GM19468 (cell line): ENCODE results near the gene TMEM255B.

Experiments
- ATAC-seq: cut with Tn5 transposase; IDR thresholded peaks from one replicate; pipeline ENCODE4 v1.9.1; 2021; ENCODE audit warnings: mild to moderate bottlenecking, moderate library complexity, moderate number of reproducible peaks; ENCODE audit not compliant: unreplicated experiment; ENCODE audit errors: extremely low read depth

The TMEM255B gene

DNA sequence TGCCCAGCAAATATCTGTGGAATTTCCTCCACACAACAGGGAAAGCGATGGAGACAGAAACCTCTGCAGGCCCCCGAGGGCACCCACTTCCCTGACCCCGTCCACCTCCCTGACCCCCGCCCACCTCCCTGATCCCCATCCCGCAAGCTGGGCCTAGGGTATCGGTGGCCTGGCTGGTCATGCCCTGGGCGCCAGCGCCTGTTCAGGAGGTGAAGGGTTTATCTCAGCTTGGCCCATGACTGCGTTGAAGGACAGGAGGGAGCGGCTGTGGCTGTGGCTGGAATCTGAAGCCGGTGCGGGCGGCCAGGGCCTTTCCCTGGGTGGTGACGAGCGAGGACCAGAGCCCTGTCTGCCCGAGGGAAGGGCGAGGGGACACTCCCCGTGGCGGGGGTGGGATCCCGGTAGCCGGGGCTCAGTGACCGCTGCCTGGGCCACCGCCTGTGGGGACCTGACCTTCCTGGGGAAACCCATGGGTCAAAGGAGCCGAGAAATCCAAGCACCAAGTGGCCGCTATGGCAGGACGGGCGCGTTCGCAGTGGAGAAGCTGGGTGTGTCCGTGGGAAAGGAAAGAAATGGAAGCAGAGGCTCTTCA, 84.1 kb downstream of the TMEM255B start:
- no peak for ATAC-seq

DNA sequence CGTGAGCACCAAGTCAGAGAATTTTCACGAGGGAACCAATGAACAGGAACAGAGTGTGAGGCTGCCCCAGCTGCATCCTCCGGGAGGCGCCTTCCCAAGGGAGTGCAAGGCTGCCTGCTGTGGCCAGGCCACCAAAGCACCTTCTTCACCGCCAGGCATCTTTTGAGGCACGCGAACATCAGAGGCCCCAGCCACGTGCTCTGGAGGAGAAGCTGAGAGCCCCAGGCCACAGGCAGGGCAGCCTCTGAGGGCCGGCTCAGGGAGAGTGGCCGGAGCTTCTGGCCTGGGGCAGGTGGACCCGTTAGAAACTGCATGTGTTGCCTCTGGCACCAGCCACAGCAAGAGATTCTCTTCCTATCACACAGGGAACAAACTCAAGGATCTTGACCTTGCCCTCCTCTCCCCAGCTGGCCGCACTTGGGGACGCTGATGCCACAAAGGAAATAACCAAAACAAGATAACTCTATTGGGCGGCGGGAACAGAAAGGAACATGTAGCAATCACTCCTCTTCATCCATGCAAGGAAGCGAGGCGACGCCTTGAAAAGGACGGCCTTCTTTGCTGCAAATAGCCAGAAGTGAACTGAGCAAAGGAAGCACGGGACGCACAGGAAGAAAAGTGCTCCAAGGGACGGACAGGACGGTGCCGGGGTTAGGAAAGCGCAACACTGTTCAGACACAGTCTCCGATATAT, 85.0 kb downstream of the TMEM255B start:
- ATAC-seq, result no peak

DNA sequence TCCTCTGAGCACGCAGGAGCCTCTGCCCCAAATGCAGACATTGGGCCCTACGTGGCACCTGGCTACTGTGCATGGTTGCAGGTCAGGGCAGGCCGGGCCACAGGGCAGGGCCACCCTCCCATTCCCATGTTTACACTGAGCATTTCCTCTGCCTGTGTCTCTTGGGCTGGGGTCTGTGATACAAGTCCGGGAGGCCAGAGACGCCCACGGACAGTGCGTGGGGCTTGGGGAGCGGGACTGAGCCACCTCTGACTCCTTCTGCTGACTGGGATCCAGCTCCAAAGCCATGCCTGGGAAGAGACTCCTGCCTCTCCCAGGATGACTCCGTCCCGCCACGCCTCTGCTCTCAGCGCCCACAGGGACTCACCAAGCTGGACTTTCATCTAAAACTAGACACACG, 86.0 kb downstream of the TMEM255B start:
- ATAC-seq, result no peak

DNA sequence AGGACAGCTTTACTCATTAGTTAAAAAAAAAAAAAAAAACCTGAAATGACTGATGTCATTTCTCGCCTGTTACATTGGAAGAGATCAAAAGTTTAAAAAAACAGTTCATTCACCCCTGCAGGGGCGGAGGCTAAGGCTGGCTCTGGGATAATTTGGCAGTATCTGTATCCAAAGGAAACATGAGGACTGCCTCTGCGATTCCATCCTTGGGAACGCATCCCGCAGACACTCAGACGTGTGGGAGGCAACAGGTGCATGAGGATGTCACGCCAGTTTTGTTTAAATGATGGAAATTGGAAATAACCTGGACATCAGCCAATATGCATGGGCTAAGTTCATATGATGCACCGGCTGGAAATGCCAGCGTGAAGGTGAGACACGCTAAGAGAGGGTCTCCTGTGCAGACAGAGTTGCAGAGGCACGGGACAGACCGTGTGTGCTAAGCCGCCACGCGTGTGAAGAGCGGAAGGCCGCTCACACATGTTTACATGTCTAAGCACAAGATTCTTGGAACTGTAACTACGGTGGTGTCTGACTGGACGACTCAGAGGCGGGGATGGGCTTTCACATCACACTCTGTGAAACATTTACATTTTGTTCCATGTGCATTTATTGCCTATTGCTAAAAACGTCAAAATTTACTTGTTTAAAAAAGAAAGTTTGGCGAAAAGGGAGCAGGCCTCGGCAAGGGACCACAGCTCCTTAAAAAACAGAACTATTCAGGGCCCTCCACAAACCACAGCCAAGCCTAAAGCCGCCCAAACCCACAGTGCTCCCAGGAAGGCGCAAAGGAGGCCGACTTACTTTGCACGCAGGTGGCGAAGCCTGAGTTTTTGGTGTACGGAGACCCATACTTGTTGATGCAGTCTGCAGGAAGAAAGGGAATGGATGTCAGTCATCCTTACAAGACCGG, 87.0 kb downstream of the TMEM255B start:
- ATAC-seq, result no peak

DNA sequence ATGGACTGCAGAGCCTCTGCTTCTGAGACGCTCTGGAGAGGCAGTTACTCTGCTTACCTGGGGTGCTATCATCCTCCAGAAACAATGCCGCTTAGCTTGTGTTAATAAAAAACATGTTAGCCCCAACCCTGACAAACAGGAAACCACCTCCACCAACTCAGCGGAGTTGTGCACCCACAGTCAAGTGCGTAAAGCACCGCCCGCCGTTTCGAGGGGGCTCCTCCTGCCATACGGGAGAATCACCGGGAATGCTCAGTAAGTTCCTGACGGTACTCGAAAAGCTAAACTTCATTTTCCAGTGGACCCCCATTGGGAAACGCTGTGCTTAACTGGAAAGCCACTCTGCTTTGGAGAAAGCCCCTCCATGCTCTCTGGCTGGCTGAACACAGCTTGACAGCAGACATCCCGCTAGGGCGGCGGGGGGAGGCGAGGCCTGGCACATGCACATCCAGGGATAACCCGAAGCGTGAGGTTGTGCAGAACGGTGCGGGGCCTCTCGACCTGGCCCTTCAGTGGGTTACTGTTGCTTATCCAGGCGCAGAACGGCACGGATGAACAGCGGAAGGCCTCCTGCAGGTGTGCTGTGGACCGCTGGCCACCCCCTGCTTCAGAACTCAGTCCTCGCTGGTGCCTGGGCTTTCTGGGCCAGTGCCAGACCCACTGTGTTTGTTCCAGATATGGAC, 87.8 kb downstream of the TMEM255B start:
- no peak for ATAC-seq

DNA sequence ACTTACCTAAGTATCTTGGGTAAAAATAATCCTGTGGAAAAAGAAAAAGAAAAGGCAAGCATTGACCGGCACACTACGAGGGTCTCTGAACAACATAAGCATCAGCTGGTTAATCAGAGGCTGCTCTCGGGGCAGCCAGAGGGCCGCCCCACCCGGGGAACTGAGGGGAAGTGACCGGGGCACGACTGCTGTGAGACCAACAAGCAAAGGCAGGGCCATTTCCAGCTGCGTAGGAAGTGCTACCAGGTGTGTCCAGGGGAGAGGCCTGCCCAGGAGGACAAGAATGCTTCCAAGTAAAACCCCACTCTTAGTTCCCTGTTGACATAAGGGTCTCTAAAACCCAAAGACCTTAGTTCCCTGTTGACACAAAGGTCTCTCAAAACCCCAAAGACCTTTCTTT, 89.0 kb downstream of the TMEM255B start:
- no peak for ATAC-seq

DNA sequence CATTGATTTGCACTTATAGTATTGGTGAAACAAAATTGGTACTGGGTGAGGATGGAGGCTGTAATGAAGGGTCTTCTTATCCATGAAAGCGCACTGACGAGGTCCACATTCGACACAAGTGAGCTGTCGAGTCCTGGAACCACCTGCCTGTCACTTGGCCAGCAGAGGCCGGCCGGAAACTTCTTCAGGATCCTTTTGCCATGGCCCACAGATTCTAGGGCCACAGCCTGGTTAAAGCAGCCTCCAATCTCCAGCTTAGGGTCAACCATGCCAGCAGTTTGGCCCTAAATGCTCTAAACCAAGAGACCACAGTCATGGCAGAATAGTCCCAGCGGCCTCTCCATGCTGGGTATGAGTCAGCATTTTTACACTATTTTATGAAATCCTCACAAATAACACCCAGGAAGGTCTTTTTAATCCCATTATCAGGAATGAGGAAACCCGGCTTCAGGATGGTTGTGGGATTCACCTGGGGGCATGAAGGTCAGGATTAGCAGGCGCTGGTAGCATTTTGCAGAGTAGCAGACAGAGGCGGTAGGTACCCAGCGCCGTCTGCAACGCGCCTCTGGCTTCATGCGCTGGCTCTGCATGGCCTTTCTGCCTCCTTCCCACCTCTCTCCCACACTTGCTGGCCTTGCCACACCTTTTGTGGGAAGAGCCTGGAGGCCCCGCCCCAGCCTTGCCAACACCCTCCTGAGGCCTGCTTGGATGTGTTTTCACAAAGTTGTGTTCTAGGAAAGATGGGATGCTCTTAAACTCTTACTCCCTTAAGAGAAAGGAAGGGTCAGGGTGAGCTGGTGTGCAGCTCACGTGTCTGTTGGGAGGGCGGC, 89.6 kb downstream of the TMEM255B start:
- no peak for ATAC-seq

DNA sequence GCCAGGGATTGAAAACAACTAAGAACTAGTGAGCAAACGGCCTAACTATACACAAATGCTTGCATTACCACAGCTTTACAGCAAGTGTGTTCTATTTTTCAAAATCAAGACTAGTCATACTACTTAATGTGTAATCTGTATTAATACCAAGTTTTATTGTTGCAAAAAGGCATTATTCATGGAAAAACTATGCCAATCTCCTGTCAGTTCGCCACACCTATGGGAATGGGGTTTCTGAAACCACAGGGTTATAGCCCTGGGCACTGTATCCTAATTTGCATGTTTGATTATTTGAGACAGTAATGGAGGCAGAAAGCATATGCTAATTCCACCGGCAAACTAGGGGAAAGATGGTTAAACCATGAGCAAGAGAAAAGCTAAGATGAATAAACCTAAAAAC, 90.5 kb downstream of the TMEM255B start:
- no peak for ATAC-seq

DNA sequence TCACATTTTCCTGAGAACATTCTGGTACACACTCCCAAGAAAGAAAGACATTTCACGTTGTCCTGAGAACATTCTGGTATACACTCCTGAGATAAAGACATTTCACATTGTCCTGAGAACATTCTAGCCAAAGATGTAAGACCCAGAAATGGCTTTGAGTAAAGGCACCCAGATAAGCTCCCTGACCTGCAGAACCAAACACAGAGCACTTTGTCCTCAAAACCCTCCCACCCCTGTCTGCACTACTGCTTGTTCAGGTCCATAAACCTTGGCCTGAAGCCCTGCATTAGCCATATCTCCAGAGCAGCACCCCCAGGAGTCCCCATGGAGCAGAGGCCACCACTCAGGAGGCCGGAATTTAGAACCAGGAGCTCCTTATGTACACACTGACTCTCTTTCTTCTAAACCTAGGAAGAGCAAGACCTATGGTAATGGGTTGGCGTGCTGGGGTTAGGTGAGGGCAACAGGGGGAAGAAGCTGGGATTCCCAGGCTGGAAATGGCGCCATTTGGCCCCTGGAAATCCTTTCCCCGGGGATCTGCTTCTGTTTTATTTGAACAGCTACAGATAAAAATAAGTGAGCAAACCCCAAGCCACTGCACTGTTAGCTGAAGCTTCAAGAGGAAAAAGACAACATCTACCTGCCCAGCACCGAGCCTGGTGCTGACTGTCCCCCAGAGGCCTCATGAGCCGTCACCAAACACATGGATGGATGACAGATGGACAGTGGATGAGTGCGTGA, 91.1 kb downstream of the TMEM255B start:
- ATAC-seq, result no peak

DNA sequence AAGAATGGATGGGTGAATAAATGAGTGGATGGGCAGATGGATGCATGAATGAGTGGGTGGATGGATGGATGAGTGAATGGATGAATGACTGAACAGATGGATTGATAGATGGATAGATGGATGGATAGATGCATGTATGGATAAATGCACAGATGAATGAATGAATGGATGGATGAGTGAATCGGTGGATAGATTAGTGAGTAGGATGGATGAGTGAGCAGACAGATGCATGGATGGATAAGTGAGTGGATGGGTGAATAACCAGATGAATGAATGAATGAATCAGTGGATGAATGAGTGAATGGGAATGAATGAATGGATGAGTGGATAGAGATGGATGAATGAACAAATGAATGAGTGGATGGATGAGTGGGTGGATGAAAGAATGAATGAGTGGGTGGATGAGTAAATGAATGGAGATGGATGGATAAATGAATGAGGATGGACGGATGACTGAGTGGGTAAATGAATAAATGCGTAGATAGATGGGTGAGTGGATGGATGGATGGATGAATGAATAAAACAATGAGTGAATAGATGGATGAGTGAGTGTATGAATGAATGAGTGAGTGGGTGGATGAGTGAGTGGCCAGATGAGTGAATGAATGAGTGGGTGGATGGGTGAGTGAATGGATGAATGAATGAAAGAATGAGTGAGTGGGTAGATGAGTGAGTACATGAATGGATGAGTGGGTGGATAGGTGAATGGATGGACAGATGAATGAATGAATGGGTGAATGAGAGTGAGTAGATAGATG, 91.9 kb downstream of the TMEM255B start:
- ATAC-seq, result no peak

DNA sequence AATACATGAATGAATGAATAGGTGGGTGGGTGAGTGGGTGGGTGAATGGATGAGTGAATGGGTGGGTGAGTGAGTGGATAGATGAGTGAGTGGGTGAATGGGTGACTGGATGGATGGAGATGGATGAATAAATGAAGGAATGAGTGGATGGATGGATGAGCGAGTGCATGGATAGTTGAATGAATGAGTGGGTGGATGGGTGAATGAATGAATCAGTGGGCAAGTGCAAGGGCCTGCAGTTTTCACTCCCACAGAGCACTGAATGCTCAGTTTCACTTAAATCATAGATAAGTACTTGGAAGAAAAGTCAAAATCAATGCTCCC, 92.4 kb downstream of the TMEM255B start:
- no peak for ATAC-seq

DNA sequence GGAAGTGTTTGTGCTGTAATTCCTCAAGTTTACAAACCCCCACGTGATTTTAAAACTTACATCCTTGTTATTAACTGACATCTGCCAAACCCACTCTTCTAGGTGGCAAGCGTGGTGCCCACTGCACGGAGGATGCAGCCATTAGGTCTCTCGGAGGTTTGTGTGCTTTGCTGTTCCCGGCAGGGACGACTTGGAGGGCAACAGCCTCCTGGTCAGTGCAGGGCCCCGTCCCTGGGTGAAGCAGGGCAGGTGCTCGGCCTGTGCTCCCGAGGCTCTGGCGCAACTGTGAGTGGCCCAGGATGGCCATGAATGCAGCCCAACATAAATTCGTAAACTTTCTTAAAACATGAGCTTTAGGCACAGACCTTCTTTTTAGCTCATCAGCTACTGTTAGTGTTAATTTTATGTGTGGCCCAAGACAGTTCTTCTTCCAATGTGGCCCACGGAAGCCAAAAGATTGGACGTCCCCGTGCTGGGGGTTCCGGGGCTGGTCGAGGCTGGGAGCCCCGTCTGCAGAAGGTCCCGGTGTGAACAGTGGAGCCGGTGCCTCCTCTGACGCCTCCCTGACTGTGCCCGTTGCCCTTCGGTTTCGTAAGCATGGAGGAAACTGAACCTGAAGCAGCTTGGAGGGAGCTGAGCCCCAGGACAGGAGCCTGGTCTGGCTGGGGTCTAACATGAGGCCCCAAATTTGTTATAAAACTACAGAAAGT, 93.0 kb downstream of the TMEM255B start:
- no peak for ATAC-seq

DNA sequence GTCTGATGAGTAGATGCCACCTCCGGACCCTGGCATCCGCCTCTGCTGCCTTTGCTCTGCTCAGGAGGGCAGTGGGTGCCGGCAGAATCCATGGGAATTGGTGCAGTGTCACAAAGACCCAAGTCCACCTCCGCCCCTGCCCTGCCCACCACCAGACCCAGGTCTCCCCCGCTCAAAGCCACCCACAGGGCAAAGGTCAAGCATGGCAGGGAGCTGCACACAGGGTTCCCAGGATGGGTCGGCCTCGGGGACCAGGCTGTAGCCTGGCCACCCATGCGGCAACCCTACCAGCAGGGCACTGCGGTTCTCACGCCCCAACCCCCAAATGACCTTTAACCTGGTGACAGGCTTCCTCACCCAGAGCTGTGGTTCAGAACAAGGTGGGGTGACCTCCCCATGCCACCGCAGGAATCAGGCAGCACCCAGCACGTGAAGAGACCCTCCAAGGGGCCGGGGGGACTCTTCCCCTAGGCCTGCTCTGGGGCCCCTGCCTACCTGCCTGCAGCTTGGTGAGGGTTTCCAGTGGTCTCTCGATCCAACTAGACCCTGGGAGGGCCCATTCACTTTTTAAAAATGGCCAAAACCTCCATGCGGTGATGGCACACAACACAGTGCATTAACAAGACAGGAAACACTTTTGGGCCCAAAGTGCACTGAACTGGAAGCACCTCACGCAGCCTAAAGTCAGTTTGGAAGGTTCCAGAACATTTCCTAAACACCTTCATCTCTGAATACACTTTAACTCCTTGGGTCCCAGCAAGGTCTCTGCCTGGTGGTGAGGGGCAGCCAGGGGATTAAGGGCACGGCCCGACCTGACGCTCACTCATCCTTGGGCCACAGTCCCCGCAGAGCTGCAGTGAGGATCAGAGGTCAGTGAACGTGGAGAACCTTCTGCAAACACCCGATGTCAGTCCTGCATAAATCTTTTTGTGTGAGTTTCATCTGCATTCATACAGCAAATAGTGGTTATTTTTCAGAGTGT, 93.8 kb downstream of the TMEM255B start:
- ATAC-seq, result no peak

DNA sequence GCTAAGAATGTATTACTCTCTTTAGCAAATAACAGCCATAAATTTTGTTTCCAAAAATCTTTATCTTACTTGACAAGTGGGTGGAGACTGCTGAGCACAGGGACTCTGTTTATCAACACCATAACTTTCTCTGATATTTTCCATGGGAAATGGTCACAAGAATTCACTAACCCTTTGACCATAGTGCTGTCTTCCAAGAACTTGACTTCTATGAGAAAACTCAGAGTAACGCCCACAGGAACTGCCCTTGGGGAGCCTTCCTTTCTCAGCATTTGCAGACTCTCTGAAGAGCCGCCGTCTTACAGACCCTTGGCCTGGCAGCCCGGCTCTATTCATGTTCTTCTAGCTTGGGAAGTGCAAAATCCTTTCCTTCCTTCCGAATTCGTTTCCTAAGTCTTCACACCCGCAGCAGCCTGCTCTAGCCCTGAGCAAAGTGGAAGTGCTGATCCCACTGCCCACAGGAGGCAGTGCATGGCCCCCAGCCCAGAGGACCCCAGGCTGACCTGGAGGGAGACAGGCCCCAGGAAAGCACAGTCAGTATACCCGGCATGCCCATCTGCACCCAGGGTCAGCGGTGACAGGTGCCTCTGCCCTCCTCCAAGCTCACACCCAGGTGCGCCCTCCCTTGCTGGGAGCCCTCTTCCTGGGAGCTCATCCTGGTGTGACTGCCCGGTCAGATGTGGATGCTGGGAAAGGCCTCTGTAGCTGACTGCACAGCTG, 94.7 kb downstream of the TMEM255B start:
- ATAC-seq, result no peak

DNA sequence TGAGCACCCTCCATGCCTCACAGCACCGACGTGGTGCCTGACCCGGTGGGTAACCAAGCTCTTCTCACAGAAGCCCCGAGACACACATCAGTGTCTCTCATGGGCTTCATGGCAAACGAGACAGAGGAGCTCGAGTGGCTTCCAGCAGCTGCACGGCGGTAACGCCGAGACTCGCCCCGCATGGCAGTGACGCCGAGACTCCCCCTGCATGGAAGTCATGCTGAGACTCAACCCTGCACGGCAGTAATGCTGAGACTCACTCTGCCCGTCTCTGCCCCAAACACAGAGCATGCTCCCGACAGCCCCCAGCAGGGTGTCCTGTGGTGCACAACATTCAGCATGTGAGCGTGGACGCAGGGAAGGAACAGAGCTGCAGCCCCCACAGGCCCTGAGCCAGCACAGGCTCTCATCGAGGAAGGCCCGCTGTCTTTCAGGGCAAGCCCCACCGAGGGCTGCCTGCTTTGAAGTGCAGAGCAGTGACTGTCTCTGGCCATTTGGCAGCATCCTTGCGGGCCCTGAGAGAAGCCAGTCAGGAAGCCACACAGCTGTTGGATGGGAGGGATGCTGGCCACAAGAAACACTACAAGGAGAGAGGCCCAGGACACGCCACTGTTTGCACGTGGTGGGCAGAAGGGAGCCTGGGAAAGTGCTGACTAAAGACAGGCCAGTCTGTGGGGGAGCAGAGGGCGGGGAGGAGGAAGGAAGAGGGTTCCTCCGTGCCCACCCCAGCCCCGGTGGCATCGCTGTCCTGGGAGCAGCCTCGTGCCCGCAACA, 95.4 kb downstream of the TMEM255B start:
- no peak for ATAC-seq
